ENCODE measurements around the gene ARID1A. TPM values are rescaled to one million over a fixed set of nuclear protein-coding genes. Genes with fewer than 3 reads are reported as not detected.

The ARID1A gene
- total and polyA plus RNA-seq, 9 of the 15 experiments (the other 6 are each of a cell fraction or from before 2014, with no cell fraction given) = 8.3 to 88.3 (median 22.5) TPM

DNA sequence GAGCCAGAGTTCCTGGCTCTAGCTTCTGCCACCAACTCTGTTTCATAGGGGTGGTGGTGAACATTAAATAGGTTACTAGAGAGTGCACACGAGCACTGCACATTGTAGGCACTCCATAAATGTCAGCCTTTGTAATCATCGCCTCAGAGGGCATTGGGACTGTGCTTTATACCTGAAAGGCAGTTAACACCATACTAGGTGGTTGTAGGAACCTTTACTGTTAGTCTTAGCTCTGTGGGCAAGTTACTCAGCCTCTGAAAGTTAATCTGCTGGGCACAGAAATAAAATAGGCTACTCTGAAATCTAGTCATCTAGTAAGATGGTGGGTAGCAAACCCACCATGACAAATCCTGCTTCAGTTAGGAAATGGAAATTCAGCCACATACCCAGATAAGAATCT is 37.6 kb downstream of the ARID1A start:
- Histone ChIP-seq H3K79me2 (ENCODE audit: control insufficient read depth, insufficient read depth, low read length) (peaks cover 73% of the 10 kb centered on the region), H4K20me1 (replicated peaks; ENCODE audit: control insufficient read depth, insufficient read depth, low read length) (no peaks in the 10 kb centered on the region), H3K27me3 (ENCODE audit: control insufficient read depth in 2 of 2, insufficient read depth in 2 of 2, low read length in 2 of 2) (no peaks in the 10 kb centered on the region), H3K9me3 (replicated peaks; ENCODE audit: control insufficient read depth, insufficient read depth, low read depth, low read length) (no peaks in the 10 kb centered on the region), H3K4me2 (ENCODE audit: insufficient read depth, low read length) (no peak overlapping the region), H3K36me3 (ENCODE audit: control insufficient read depth, insufficient read depth, low read length) (peaks cover 94% of the 10 kb centered on the region), H3K4me3 (no peak overlapping the region), H3K9ac (ENCODE audit: insufficient read depth in 1 of 2, low read depth in 2 of 2, low read length in 2 of 2) (no peak overlapping the region), H3K27ac (ENCODE audit: extremely low read depth, low read depth, low read length) (no peak overlapping the region), H3K9me1 (ENCODE audit: control insufficient read depth, insufficient read depth, low read length) (no peaks in the 10 kb centered on the region), H3K4me1 (replicated peaks in 1 of 2; ENCODE audit: control insufficient read depth in 2 of 2, insufficient read depth in 2 of 2, low read length in 2 of 2) (peaks cover 0 to 6% of the 10 kb centered on the region in 2 experiments; a peak in 1 of 5 replicates), H2AFZ (ENCODE audit: low read depth, low read length) (no peak overlapping the region)
- POLR2A ChIA-PET = interaction anchor here (1.7 to 14.8 kb wide), 2 partner anchors 13 to 26 kb away, joined by 6 to 301 read pairs; partner anchors contain the start of gene ARID1A
- FAIRE-seq (no peak), DNase-seq (ENCODE audit: extremely low read depth in 1 of 4, low spot score in 3 of 4) (no peak), ATAC-seq (no peak)
- CTCF ChIA-PET (ENCODE audit: low intra/inter-chr PET ratio) = no interaction called here
- no TSS peak for BruUV-seq (replicated peaks)
- intact Hi-C loops (cut with micrococcal nuclease) = no loop called here
- 91% methylated on average over 2 of the region's 2 CpGs for WGBS (ENCODE audit: insufficient coverage, low coverage, missing lambda C conversion rate)
- in situ Hi-C loops (cut with MboI) = no loop called here
- TF ChIP-seq SIN3B (IDR thresholded peaks at IDR 0.05; ENCODE audit: low read depth) = no peak
- TF ChIP-seq ZC3H11A (IDR thresholded peaks at IDR 0.05; ENCODE audit: low read depth, low read length) = no peak
- no peak for TF ChIP-seq KLF13 (tag; IDR thresholded peaks at IDR 0.05; ENCODE audit: borderline replicate concordance, low read depth)
- TF ChIP-seq STAT5B (CRISPR knock-in tag; IDR thresholded peaks at IDR 0.05) = no peak
- TF ChIP-seq, protein P1, sequence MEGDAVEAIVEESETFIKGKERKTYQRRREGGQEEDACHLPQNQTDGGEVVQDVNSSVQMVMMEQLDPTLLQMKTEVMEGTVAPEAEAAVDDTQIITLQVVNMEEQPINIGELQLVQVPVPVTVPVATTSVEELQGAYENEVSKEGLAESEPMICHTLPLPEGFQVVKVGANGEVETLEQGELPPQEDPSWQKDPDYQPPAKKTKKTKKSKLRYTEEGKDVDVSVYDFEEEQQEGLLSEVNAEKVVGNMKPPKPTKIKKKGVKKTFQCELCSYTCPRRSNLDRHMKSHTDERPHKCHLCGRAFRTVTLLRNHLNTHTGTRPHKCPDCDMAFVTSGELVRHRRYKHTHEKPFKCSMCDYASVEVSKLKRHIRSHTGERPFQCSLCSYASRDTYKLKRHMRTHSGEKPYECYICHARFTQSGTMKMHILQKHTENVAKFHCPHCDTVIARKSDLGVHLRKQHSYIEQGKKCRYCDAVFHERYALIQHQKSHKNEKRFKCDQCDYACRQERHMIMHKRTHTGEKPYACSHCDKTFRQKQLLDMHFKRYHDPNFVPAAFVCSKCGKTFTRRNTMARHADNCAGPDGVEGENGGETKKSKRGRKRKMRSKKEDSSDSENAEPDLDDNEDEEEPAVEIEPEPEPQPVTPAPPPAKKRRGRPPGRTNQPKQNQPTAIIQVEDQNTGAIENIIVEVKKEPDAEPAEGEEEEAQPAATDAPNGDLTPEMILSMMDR (IDR thresholded peaks at IDR 0.05 in 2 of 3, conservative IDR thresholded peaks at IDR 0.05 in 1 of 3; ENCODE audit: insufficient read depth in 2 of 3, low read depth in 1 of 3, low read length in 3 of 3) = no peak
- TF ChIP-seq KDM2B (CRISPR knock-in tag; IDR thresholded peaks at IDR 0.05) = no peak
- no peak for TF ChIP-seq MAFG (tag; conservative IDR thresholded peaks at IDR 0.05)
- no peak for TF ChIP-seq ZNF239 (CRISPR knock-in tag; IDR thresholded peaks at IDR 0.05)
- no peak for TF ChIP-seq TRIM28 (IDR thresholded peaks at IDR 0.05)
- TF ChIP-seq, protein P2, sequence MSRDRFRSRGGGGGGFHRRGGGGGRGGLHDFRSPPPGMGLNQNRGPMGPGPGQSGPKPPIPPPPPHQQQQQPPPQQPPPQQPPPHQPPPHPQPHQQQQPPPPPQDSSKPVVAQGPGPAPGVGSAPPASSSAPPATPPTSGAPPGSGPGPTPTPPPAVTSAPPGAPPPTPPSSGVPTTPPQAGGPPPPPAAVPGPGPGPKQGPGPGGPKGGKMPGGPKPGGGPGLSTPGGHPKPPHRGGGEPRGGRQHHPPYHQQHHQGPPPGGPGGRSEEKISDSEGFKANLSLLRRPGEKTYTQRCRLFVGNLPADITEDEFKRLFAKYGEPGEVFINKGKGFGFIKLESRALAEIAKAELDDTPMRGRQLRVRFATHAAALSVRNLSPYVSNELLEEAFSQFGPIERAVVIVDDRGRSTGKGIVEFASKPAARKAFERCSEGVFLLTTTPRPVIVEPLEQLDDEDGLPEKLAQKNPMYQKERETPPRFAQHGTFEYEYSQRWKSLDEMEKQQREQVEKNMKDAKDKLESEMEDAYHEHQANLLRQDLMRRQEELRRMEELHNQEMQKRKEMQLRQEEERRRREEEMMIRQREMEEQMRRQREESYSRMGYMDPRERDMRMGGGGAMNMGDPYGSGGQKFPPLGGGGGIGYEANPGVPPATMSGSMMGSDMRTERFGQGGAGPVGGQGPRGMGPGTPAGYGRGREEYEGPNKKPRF (IDR thresholded peaks at IDR 0.05; ENCODE audit: low read depth, low read length) = no peak

Measured in K562 (cell line).